IMR-90 (cell line): ENCODE results near the gene VPS35L. TPM values are rescaled to one million over a fixed set of nuclear protein-coding genes. Genes with fewer than 3 reads are reported as not detected.

Experiments used
- ATAC-seq: fragments of 200-7000 bp; cut with Tn5 transposase; 2 replicates; pipeline ENCODE4 v1.9.1; 2020; ENCODE audit warnings: low read depth, mild to moderate bottlenecking, moderate library complexity
- BruUV-seq: library from RNA; stranded (reverse); fragments of 400-500 nt; replicated peaks from 2 replicates; lab custom pipeline; 2021; lab: Mats Ljungman, UMichigan
- CTCF ChIA-PET: fragments of 300-600 bp; formaldehyde crosslinking; extraction: SDS; loops from one replicate; lab custom pipeline; 2021; ENCODE audit warnings: antibody characterized with exemption; lab: Yijun Ruan, JAX
- POLR2A ChIA-PET: fragments of 300-600 bp; sonication (Branson Sonifier 250); formaldehyde crosslinking; loops from one replicate; lab custom pipeline; 2022; ENCODE audit warnings: antibody characterized with exemption; ENCODE audit not compliant: unreplicated experiment; lab: Charles Lee
- DNase-seq: peaks from one replicate; pipeline ENCODE4 v3.0.0; 2013
- H2AFZ ChIP-seq: replicated peaks from 2 replicates; pipeline ENCODE3; 2013; ENCODE audit warnings: low read length, mild to moderate bottlenecking; ENCODE audit not compliant: poor library complexity
- H2AK5ac ChIP-seq: 2 replicates; pipeline ENCODE4 v1.6.1; 2013; ENCODE audit warnings: low read depth, low read length, inconsistent platforms
- H2AK9ac ChIP-seq: replicated peaks from 2 replicates; pipeline ENCODE3; 2013; ENCODE audit warnings: mild to moderate bottlenecking, low read depth, low read length, moderate library complexity; ENCODE audit not compliant: poor library complexity
- H2BK120ac ChIP-seq: 2 replicates; pipeline ENCODE4 v1.6.1; 2013; ENCODE audit warnings: low read depth, low read length, inconsistent platforms
- H2BK15ac ChIP-seq: 3 replicates; pipeline ENCODE4 v1.6.1; 2013; ENCODE audit warnings: low read depth, low read length, inconsistent platforms
- H2BK20ac ChIP-seq: 2 replicates; pipeline ENCODE4 v1.6.1; 2013; ENCODE audit warnings: low read depth, mild to moderate bottlenecking, inconsistent platforms, low read length, moderate library complexity
- H2BK5ac ChIP-seq: 2 replicates; pipeline ENCODE4 v1.6.1; 2013; ENCODE audit warnings: mild to moderate bottlenecking, low read depth, low read length, inconsistent platforms; ENCODE audit not compliant: poor library complexity, severe bottlenecking
- H3K14ac ChIP-seq: replicated peaks from 2 replicates; pipeline ENCODE4 v1.6.1; 2013; ENCODE audit warnings: low read depth, low read length, inconsistent platforms
- H3K18ac ChIP-seq: 2 replicates; pipeline ENCODE4 v1.6.1; 2013; ENCODE audit warnings: low read depth, low read length, control low read depth
- H3K23ac ChIP-seq: 2 replicates; pipeline ENCODE4 v1.6.1; 2013; ENCODE audit warnings: low read depth, low read length, inconsistent platforms
- H3K27ac ChIP-seq: 2 replicates; pipeline ENCODE4 v1.5.1; 2013; ENCODE audit warnings: mild to moderate bottlenecking, control low read depth, low read length; ENCODE audit not compliant: insufficient read depth
- H3K27me3 ChIP-seq: 2 replicates; pipeline ENCODE4 v1.6.1; 2013; ENCODE audit warnings: low read length; ENCODE audit not compliant: control insufficient read depth, insufficient read depth
- H3K36me3 ChIP-seq: 2 replicates; pipeline ENCODE4 v1.6.1; 2013; ENCODE audit warnings: low read length, mixed read lengths; ENCODE audit not compliant: control insufficient read depth, insufficient read depth
- H3K4ac ChIP-seq: 2 replicates; pipeline ENCODE4 v1.6.1; 2013; ENCODE audit warnings: low read depth, low read length, inconsistent platforms
- H3K4me1 ChIP-seq: 2 replicates; pipeline ENCODE4 v1.6.1; 2013; ENCODE audit warnings: low read length, mixed read lengths; ENCODE audit not compliant: control insufficient read depth, insufficient read depth
- H3K4me2 ChIP-seq: 2 replicates; pipeline ENCODE4 v1.6.1; 2013; ENCODE audit warnings: low read depth, mild to moderate bottlenecking, control low read depth, low read length, moderate library complexity
- H3K4me3 ChIP-seq: 2 replicates; pipeline ENCODE4 v1.5.1; 2013; ENCODE audit warnings: low read depth, mild to moderate bottlenecking, control low read depth, low read length, moderate library complexity; ENCODE audit not compliant: insufficient read depth
- H3K56ac ChIP-seq: 2 replicates; pipeline ENCODE4 v1.6.1; 2013; ENCODE audit warnings: low read length, inconsistent platforms; ENCODE audit not compliant: insufficient read depth; ENCODE audit errors: extremely low read depth
- H3K79me1 ChIP-seq, 2 experiments: 2 replicates each; pipeline ENCODE4 v1.6.1; 2013; ENCODE audit warnings: low read length in 2 of 2, inconsistent platforms in 1 of 2, low read depth in 1 of 2
- H3K9ac ChIP-seq: 2 replicates; pipeline ENCODE4 v1.6.1; 2013; ENCODE audit warnings: low read depth, low read length, control low read depth
- H3K9me1 ChIP-seq: 2 replicates; pipeline ENCODE4 v1.6.1; 2013; ENCODE audit warnings: low read length, inconsistent platforms; ENCODE audit not compliant: insufficient read depth
- H3K9me3 ChIP-seq: 2 replicates; pipeline ENCODE4 v1.6.1; 2013; ENCODE audit warnings: low read length; ENCODE audit not compliant: control insufficient read depth, insufficient read depth
- H4K20me1 ChIP-seq: 2 replicates; pipeline ENCODE4 v1.6.1; 2013; ENCODE audit warnings: low read length, inconsistent platforms; ENCODE audit not compliant: insufficient read depth
- H4K5ac ChIP-seq: 2 replicates; pipeline ENCODE4 v1.6.1; 2013; ENCODE audit warnings: mild to moderate bottlenecking, low read depth, low read length, control low read depth
- H4K8ac ChIP-seq, 2 experiments: 2 replicates each; pipeline ENCODE4 v1.6.1; 2013; ENCODE audit warnings: low read depth in 2 of 2, low read length in 2 of 2, control low read depth in 1 of 2, inconsistent platforms in 1 of 2
- H4K91ac ChIP-seq: 2 replicates; pipeline ENCODE4 v1.6.1; 2013; ENCODE audit warnings: low read depth, low read length, inconsistent platforms; ENCODE audit not compliant: insufficient read depth
- BHLHE40 ChIP-seq: fragments of 150-350 bp; IDR thresholded peaks from 2 replicates; pipeline ENCODE4 v1.6.1; 2016; ENCODE audit warnings: mild to moderate bottlenecking, low read depth, low read length
- CEBPB ChIP-seq: IDR thresholded peaks from 2 replicates; pipeline ENCODE4 v1.6.1; 2012; ENCODE audit warnings: low read depth, low read length, improper control_type of control experiment
- CHD1 ChIP-seq: IDR thresholded peaks from 2 replicates; pipeline ENCODE4 v1.6.1; 2012; ENCODE audit warnings: low read depth, low read length, improper control_type of control experiment
- CTCF ChIP-seq: conservative IDR thresholded peaks from 2 replicates; pipeline ENCODE4 v1.5.1; 2012; ENCODE audit warnings: mild to moderate bottlenecking, low read depth, low read length, improper control_type of control experiment
- ELK1 ChIP-seq: fragments of 150-350 bp; IDR thresholded peaks from 2 replicates; pipeline ENCODE4 v1.6.1; 2016; ENCODE audit warnings: low read depth, mild to moderate bottlenecking, low read length, moderate library complexity, borderline replicate concordance
- FOS ChIP-seq: fragments of 150-350 bp; IDR thresholded peaks from 2 replicates; pipeline ENCODE4 v1.6.1; 2016; ENCODE audit warnings: low read depth, low read length
- MAFK ChIP-seq: IDR thresholded peaks from 2 replicates; pipeline ENCODE4 v1.6.1; 2012; ENCODE audit warnings: low read depth, low read length, improper control_type of control experiment
- MAZ ChIP-seq: IDR thresholded peaks from 2 replicates; pipeline ENCODE4 v1.6.1; 2012; ENCODE audit warnings: low read depth, mild to moderate bottlenecking, low read length, improper control_type of control experiment, moderate library complexity, borderline replicate concordance
- MXI1 ChIP-seq: IDR thresholded peaks from 2 replicates; pipeline ENCODE4 v1.6.1; 2012; ENCODE audit warnings: low read depth, mild to moderate bottlenecking, low read length, moderate library complexity, borderline replicate concordance
- NFE2L2 ChIP-seq: fragments of 150-350 bp; IDR thresholded peaks from 2 replicates; pipeline ENCODE4 v1.6.1; 2016; ENCODE audit warnings: low read depth, mild to moderate bottlenecking, low read length
- POLR2A ChIP-seq: IDR thresholded peaks from 2 replicates; pipeline ENCODE4 v1.6.1; 2012; ENCODE audit warnings: mild to moderate bottlenecking, low read depth, low read length
- RAD21 ChIP-seq: IDR thresholded peaks from 2 replicates; pipeline ENCODE4 v1.6.1; 2012; ENCODE audit warnings: low read length, improper control_type of control experiment
- RCOR1 ChIP-seq: IDR thresholded peaks from 2 replicates; pipeline ENCODE4 v1.6.1; 2012; ENCODE audit warnings: mild to moderate bottlenecking, low read length, improper control_type of control experiment; ENCODE audit not compliant: insufficient replicate concordance
- RFX5 ChIP-seq: IDR thresholded peaks from 2 replicates; pipeline ENCODE4 v1.8.0; 2012; ENCODE audit warnings: low read depth, mild to moderate bottlenecking, low read length, moderate library complexity
- SMC3 ChIP-seq: fragments of 150-350 bp; IDR thresholded peaks from 2 replicates; pipeline ENCODE4 v1.6.1; 2016; ENCODE audit warnings: low read depth, mild to moderate bottlenecking, antibody characterized with exemption, low read length, moderate library complexity
- USF2 ChIP-seq: fragments of 150-350 bp; IDR thresholded peaks from 2 replicates; pipeline ENCODE4 v1.6.1; 2017; ENCODE audit warnings: mild to moderate bottlenecking, antibody characterized with exemption, low read length, low read depth
- WGBS, 2 experiments: methylation state at CpG; one replicate each; pipeline versions ENCODE4 v1.1.5 to v1.1.7; 2013; ENCODE audit warnings: missing lambda C conversion rate in 2 of 2; ENCODE audit not compliant: insufficient read length in 1 of 2; ENCODE audit errors: extremely low coverage in 2 of 2; 5-methylcytosine and 5-hydroxymethylcytosine counted together
- dilution Hi-C: fragments of 300-500 bp; cut with HindIII; formaldehyde crosslinking; loops from one replicate; pipeline ENCODE4 v1.14.3; 2018; ENCODE audit warnings: low sequenced_read_pairs; ENCODE audit not compliant: unreplicated experiment
- in situ Hi-C: fragments of 300-500 bp; cut with MboI; formaldehyde crosslinking; loops from 3 replicates; pipeline ENCODE4 v1.14.3; 2019; ENCODE audit warnings: low sequenced_read_pairs, inconsistent platforms, mixed read lengths
- intact Hi-C: fragments of 100-400 bp; cut with micrococcal nuclease; formaldehyde crosslinking; loops from 2 replicates; pipeline ENCODE4 v1.10.0; 2022
- polyA plus RNA-seq, 3 experiments: library from polyadenylated mRNA; depleted of rRNA; stranded (reverse); fragments of >200 nt; gene quantifications; 2 replicates each; pipeline ENCODE4 v1.2.3, GENCODE V29; 2012; ENCODE audit warnings: low replicate concordance in 1 of 3
- total RNA-seq: library from RNA; depleted of rRNA; stranded (reverse); fragments of >200 nt; gene quantifications from 2 replicates; pipeline ENCODE4 v1.2.3, GENCODE V29; 2012

VPS35L gene
- total and polyA plus RNA-seq, 2 of the 4 experiments (the other 2 are of a cell fraction), result 28.0 to 40.1 TPM

- Histone ChIP-seq H2BK5ac (no peak overlapping the region), H3K36me3 (peaks cover 17% of the 10 kb centered on the region), H3K56ac (no peak overlapping the region), H3K4me1 (no peaks in the 10 kb centered on the region), H2BK120ac (no peak overlapping the region), H4K20me1 (no peaks in the 10 kb centered on the region), H3K23ac (no peak overlapping the region), H2BK15ac (no peak overlapping the region), H4K91ac (no peak overlapping the region), H3K9me3 (no peaks in the 10 kb centered on the region), H3K79me1 (no peaks in the 10 kb centered on the region), H3K14ac (no peak overlapping the region), H3K27ac (no peak overlapping the region), H2BK20ac (no peak overlapping the region), H4K5ac (no peak overlapping the region), H3K4me2 (no peak overlapping the region), H2AFZ (no peak overlapping the region), H3K27me3 (no peaks in the 10 kb centered on the region), H3K4ac (no peak overlapping the region), H3K9me1 (no peaks in the 10 kb centered on the region), H3K18ac (no peak overlapping the region), H2AK9ac (no peak overlapping the region), H3K4me3 (no peak overlapping the region), H2AK5ac (no peak overlapping the region), H3K9ac (no peak overlapping the region), H4K8ac (no peak overlapping the region)
- in situ Hi-C loops (no loop called here), dilution Hi-C loops (no loop called here), intact Hi-C loops (no loop called here)
- ChIA-PET CTCF (no interaction called here), POLR2A (no interaction called here)
- peak; percentile 11 for DNase-seq
- TF ChIP-seq BHLHE40 (no peak), CHD1 (no peak), FOS (no peak), POLR2A (no peak), RCOR1 (no peak), RFX5 (no peak), MAZ (no peak), USF2 (no peak), MXI1 (no peak), RAD21 (no peak), MAFK (no peak), SMC3 (no peak), NFE2L2 (no peak), CTCF (no peak), ELK1 (no peak), CEBPB (no peak)
- no TSS peak for BruUV-seq
- no CpG with 5 or more reads among the region's 1 CpG for WGBS, 2 experiments
- ATAC-seq, result no peak
Observed at GRCh38 chr16:19660432-19660831, 104.9 kb downstream of the VPS35L start.
